ENCODE data around the gene RAD51B.

GRCh38 chr14:68506645-68507419 lies 687.3 kb downstream of the RAD51B start:
- TF ChIP-seq ZNF274 (IDR thresholded peaks at IDR 0.05; ENCODE audit: low read depth, low read length): no peak
- no peak for TF ChIP-seq SUZ12 (IDR thresholded peaks at IDR 0.05; ENCODE audit: extremely low read depth, insufficient read depth, insufficient read length)
